ENCODE results near the gene TANGO6.

GRCh38 chr16:69131839-69132423 is 288.6 kb downstream of the TANGO6 start:
- no peak for TF ChIP-seq CTCF (IDR thresholded peaks at IDR 0.05)
- TF ChIP-seq POLR2A (IDR thresholded peaks at IDR 0.05): no peak
- no peak for TF ChIP-seq EP300 (IDR thresholded peaks at IDR 0.05)

Measured in tibial nerve (tissue), 4 donors.